HG02642 (cell line): ENCODE measurements around the gene C19orf33.
"Not testable (repeated sequence)": the region's sequence is repeated elsewhere in the genome, so short reads cannot be mapped to it uniquely, and the experiment has no call there.

Experiments
- ATAC-seq: cut with Tn5 transposase; IDR thresholded peaks from one replicate; pipeline ENCODE4 v1.9.1; 2021; ENCODE audit warnings: mild to moderate bottlenecking; ENCODE audit not compliant: unreplicated experiment, poor library complexity

The C19orf33 gene

GRCh38 chr19:38331728-38332127, 27.7 kb downstream of the C19orf33 start:
- no peak for ATAC-seq

- no peak for ATAC-seq
Observed at GRCh38 chr19:38333245-38333644, 29.2 kb downstream of the C19orf33 start.

GRCh38 chr19:38335949-38336637, 32.0 kb downstream of the C19orf33 start:
- ATAC-seq: peak; percentile 76

- ATAC-seq: peak; percentile 57
Observed at GRCh38 chr19:38336638-38337359, 32.7 kb downstream of the C19orf33 start.

GRCh38 chr19:38337360-38337653, 33.3 kb downstream of the C19orf33 start:
- no peak for ATAC-seq

GRCh38 chr19:38339011-38339410, 35.0 kb downstream of the C19orf33 start:
- not testable (repeated sequence) for ATAC-seq

- ATAC-seq: no peak
Observed at GRCh38 chr19:38340927-38341326, 36.9 kb downstream of the C19orf33 start.

GRCh38 chr19:38346837-38347236, 42.8 kb downstream of the C19orf33 start:
- ATAC-seq: no peak

- no peak for ATAC-seq
Observed at GRCh38 chr19:38350883-38351282, 46.8 kb downstream of the C19orf33 start.

GRCh38 chr19:38351865-38352395, 47.9 kb downstream of the C19orf33 start:
- no peak for ATAC-seq

GRCh38 chr19:38352611-38353010, 48.6 kb downstream of the C19orf33 start:
- no peak for ATAC-seq
